Measurements from ENCODE around the gene PHF14.

Gene PHF14

DNA sequence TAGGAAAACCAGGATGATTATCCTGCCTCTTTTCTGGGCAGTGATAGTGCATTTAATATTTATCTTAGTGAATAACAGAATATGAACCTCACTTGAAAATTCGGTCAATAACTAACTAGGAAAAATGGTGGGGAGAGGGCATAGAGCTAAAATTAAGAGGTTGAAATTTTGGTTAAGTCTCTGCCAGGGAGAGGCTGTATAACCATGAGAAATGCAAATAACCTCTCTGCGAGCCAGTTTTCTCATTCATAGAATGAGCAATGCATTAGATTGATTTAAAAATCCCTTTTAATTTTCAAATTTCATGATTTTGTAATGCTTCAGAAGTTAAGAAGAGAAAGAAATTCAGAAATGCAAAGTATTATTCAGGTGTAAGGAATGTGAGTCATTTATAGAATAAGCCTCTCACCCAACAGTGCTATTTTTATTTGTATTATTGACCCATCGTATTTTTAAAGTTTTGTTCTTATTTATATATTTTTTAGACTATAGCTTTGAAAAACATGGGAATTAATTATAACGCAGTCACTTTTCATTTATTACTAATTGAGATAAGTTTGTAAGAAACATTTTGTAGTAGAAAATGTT lies 104.7 kb downstream of the PHF14 start:
- H3K9ac ChIP-seq (ENCODE audit: low read length), result no peak overlapping the region
- no peak for TF ChIP-seq EZH2phosphoT487 (IDR thresholded peaks at IDR 0.05; ENCODE audit: low read length)
- TF ChIP-seq, protein P1, sequence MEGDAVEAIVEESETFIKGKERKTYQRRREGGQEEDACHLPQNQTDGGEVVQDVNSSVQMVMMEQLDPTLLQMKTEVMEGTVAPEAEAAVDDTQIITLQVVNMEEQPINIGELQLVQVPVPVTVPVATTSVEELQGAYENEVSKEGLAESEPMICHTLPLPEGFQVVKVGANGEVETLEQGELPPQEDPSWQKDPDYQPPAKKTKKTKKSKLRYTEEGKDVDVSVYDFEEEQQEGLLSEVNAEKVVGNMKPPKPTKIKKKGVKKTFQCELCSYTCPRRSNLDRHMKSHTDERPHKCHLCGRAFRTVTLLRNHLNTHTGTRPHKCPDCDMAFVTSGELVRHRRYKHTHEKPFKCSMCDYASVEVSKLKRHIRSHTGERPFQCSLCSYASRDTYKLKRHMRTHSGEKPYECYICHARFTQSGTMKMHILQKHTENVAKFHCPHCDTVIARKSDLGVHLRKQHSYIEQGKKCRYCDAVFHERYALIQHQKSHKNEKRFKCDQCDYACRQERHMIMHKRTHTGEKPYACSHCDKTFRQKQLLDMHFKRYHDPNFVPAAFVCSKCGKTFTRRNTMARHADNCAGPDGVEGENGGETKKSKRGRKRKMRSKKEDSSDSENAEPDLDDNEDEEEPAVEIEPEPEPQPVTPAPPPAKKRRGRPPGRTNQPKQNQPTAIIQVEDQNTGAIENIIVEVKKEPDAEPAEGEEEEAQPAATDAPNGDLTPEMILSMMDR (IDR thresholded peaks at IDR 0.05; ENCODE audit: low read length), result no peak
- TF ChIP-seq EZH2 (optimal IDR thresholded peaks at IDR 0.05; ENCODE audit: low read depth, low read length), result no peak
- H3K9me2 ChIP-seq (replicated peaks; ENCODE audit: insufficient read depth, low read length), result no peaks in the 10 kb centered on the region
- H4K20me1 ChIP-seq (ENCODE audit: insufficient read depth, low read length), result no peaks in the 10 kb centered on the region
- no peaks in the 10 kb centered on the region for H3F3A ChIP-seq (ENCODE audit: insufficient read depth, low read length)
- H3K36me3 ChIP-seq (replicated peaks; ENCODE audit: insufficient read depth, low read length), result no peaks in the 10 kb centered on the region
- no peaks in the 10 kb centered on the region for H3K9me3 ChIP-seq (replicated peaks; ENCODE audit: insufficient read depth, low read length)
- no peaks in the 10 kb centered on the region for H3K4me1 ChIP-seq (ENCODE audit: low read length)
- no peaks in the 10 kb centered on the region for H3K79me2 ChIP-seq (ENCODE audit: low read length)
- H3K4me3 ChIP-seq (ENCODE audit: low read length), result no peak overlapping the region
- DNase-seq, result no peak
- no peaks in the 10 kb centered on the region for H3K27me3 ChIP-seq (replicated peaks; ENCODE audit: insufficient read depth, low read length)
- no peak overlapping the region for H3K27ac ChIP-seq (ENCODE audit: low read length)
- no peak overlapping the region for H3K4me2 ChIP-seq (ENCODE audit: low read depth, low read length)
- H2AFZ ChIP-seq (ENCODE audit: low read length), result no peak overlapping the region

DNA sequence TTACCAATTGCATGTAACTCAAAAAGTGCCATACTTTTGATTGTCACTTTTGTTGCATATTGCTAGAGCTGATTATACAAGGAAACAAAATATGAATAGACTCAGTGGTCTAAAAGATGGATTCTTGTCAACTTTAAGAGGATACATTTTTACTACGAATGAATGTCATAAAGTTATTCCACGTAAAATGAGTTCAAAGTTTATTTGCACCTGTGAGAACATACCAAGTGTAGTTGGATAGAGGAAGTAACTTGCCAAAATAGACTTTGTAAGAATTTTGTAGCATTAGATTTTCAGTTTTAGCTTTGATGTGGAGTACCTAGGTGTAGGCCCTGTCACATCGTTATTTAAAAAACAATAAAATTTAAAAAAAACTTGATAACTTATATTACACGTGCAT lies 106.2 kb downstream of the PHF14 start:
- Histone ChIP-seq H3K9me2 (replicated peaks; ENCODE audit: insufficient read depth, low read length) (no peaks in the 10 kb centered on the region), H3F3A (ENCODE audit: insufficient read depth, low read length) (no peaks in the 10 kb centered on the region), H3K4me1 (ENCODE audit: low read length) (no peaks in the 10 kb centered on the region), H3K9me3 (replicated peaks; ENCODE audit: insufficient read depth, low read length) (no peaks in the 10 kb centered on the region), H3K4me2 (ENCODE audit: low read depth, low read length) (no peak overlapping the region), H3K27me3 (replicated peaks; ENCODE audit: insufficient read depth, low read length) (no peaks in the 10 kb centered on the region), H3K79me2 (ENCODE audit: low read length) (no peaks in the 10 kb centered on the region), H3K4me3 (ENCODE audit: low read length) (no peak overlapping the region), H2AFZ (ENCODE audit: low read length) (no peak overlapping the region), H3K9ac (ENCODE audit: low read length) (no peak overlapping the region), H4K20me1 (ENCODE audit: insufficient read depth, low read length) (no peaks in the 10 kb centered on the region), H3K27ac (ENCODE audit: low read length) (no peak overlapping the region), H3K36me3 (replicated peaks; ENCODE audit: insufficient read depth, low read length) (no peaks in the 10 kb centered on the region)
- no peak for TF ChIP-seq EZH2phosphoT487 (IDR thresholded peaks at IDR 0.05; ENCODE audit: low read length)
- TF ChIP-seq, protein P1 (IDR thresholded peaks at IDR 0.05; ENCODE audit: low read length), result no peak
- TF ChIP-seq EZH2 (optimal IDR thresholded peaks at IDR 0.05; ENCODE audit: low read depth, low read length), result no peak
- no peak for DNase-seq

DNA sequence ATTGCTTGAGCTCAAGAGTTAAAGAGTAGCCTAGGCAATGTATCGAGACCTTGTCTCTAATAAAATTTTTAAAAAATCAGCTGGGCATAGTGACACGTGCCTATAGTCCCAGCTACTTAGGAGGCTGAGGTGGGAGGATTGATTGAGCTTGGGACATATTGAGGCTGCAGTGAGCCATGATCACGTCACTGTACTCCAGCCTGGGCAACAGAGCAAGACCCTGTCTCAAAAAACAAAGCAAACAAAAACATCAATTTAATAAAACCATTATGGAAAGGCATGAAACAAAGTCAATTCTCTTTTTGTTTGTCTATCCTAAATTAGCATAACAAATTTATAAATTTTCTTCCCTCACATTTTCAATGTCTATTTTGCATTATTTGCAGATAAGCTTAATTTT lies 108.4 kb downstream of the PHF14 start:
- H3K36me3 ChIP-seq (replicated peaks; ENCODE audit: insufficient read depth, low read length), result no peaks in the 10 kb centered on the region
- H3K79me2 ChIP-seq (ENCODE audit: low read length), result no peaks in the 10 kb centered on the region
- no peak overlapping the region for H3K27ac ChIP-seq (ENCODE audit: low read length)
- no peaks in the 10 kb centered on the region for H3F3A ChIP-seq (ENCODE audit: insufficient read depth, low read length)
- no peak overlapping the region for H3K9ac ChIP-seq (ENCODE audit: low read length)
- H3K4me1 ChIP-seq (ENCODE audit: low read length), result no peaks in the 10 kb centered on the region
- H2AFZ ChIP-seq (ENCODE audit: low read length), result no peak overlapping the region
- no peak for DNase-seq
- H3K9me3 ChIP-seq (replicated peaks; ENCODE audit: insufficient read depth, low read length), result no peaks in the 10 kb centered on the region
- H4K20me1 ChIP-seq (ENCODE audit: insufficient read depth, low read length), result no peaks in the 10 kb centered on the region
- TF ChIP-seq, protein P1 (IDR thresholded peaks at IDR 0.05; ENCODE audit: low read length), result no peak
- TF ChIP-seq EZH2phosphoT487 (IDR thresholded peaks at IDR 0.05; ENCODE audit: low read length) (no peak), EZH2 (optimal IDR thresholded peaks at IDR 0.05; ENCODE audit: low read depth, low read length) (no peak)
- no peak overlapping the region for H3K4me3 ChIP-seq (ENCODE audit: low read length)
- no peaks in the 10 kb centered on the region for H3K27me3 ChIP-seq (replicated peaks; ENCODE audit: insufficient read depth, low read length)
- no peak overlapping the region for H3K4me2 ChIP-seq (ENCODE audit: low read depth, low read length)
- no peaks in the 10 kb centered on the region for H3K9me2 ChIP-seq (replicated peaks; ENCODE audit: insufficient read depth, low read length)

All from MM.1S (cell line).